Central memory CD4-positive, alpha-beta T cell (primary cell): ENCODE results near the gene NTMT2.
"Not testable (repeated sequence)": the region's sequence is repeated elsewhere in the genome, so short reads cannot be mapped to it uniquely, and the experiment has no call there.

Experiments used
- DNase-seq: peaks from one replicate; pipeline ENCODE4 v3.0.0; 2022

NTMT2 gene

DNA sequence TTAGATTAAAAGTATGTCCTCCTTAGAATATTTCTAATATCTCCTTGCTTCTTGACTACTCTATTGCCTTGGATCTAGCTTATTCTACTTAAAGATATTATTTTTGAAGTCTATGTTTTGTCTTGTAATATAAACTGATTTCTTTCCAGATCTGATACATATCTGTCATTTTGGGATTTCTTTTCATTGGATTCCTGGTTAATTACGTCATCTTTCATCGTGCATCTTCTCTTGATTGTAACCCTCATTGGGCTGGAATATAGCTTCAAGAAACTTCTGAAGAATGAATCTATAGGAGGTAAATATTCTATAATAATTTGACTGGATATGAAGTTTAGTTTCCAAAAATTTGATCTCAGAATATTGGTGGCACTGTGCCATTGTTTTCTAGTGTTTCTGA, 12.1 kb downstream of the NTMT2 start:
- no peak for DNase-seq

DNA sequence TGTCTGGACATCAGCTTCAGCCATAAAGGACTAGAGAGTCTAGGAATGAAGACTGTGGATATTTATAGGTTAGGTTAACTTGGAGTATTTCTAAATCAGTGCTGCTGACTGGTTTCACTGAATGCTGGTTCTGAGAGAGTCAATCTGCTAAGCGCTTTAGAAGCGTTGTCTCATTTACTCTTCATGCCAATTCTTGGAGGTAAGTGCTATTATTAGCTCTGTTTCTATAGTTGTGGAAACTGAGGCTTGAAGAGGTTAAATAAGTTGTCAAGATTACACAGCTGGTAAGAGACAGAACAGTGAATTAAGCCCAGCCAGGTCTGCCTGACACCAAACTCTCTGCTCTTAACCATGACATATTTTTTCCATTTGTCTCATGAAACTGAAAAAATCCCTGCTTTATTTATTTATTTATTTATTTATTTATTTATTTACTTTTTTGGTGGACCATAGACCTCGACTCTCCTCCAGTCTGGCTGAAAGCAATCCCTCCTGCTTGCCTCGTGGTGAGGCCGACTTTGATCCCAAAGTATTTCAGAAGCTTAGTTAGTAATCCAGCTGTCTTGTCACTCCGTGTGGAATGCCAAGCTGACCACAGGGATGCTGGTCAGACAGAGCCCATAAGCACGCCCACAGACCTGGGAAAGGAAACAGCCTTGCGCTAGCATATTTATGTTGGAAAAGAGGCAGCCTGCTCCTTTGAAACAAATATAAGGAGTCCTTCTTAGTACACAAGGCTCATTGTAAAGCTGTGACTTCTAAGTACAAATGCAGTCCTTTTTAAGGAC, 16.9 kb downstream of the NTMT2 start:
- DNase-seq = no peak

DNA sequence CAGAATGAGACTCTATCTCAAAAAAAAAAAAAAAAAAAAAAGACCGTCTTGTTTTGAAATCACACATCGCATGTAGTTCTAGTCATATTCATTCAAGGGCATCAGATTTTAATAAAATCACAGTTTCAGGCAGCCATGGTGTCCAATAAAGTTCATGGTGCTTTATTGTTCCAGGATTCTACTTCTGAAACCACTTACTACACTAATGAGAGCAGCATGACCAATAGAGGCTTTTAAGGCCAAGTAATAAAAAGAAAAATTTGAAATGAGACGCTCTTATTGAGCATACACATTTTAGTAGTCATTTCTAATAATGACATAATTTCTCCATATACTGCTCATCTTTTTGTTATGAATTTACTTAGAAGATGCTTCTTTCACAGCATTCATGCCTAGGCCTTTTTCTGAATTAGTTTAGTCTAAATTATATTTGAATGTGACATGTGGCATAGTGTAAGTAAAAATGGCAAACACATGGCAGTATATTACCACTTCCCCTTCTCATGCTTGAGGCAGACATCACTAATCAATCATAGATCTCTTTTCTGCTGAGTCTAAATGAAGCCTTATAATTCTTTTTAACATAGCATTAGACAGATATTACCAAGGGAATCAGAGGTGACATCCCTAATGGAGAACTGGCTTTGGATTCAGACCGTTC, 18.5 kb downstream of the NTMT2 start:
- DNase-seq = no peak

DNA sequence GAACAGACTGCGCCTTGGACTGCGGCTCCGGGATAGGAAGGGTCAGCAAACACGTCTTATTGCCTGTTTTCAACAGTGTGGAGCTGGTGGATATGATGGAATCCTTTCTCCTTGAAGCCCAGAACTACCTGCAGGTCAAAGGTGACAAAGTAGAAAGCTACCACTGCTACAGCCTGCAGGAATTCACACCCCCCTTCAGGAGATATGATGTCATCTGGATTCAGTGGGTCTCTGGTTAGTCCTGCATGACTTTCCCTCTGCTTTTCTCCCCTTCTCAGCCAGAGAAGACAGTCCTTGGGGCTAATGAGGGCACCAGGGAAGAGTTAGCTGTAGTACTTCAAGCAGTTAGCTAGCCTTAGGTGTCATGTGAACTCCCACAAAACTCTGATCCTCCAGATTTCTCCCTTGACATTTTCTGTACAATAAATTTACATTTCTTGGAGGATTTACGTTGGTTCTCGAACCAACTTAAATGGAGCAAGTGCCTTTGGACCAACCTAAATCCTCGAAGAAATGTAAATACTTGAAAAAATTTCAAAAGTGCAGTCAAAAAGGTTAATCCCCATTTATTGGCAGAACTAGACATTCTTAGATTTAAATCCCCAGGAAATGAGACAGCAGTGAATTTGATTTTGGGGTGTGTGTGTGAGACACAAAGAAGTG, 20.9 kb downstream of the NTMT2 start:
- no peak for DNase-seq

DNA sequence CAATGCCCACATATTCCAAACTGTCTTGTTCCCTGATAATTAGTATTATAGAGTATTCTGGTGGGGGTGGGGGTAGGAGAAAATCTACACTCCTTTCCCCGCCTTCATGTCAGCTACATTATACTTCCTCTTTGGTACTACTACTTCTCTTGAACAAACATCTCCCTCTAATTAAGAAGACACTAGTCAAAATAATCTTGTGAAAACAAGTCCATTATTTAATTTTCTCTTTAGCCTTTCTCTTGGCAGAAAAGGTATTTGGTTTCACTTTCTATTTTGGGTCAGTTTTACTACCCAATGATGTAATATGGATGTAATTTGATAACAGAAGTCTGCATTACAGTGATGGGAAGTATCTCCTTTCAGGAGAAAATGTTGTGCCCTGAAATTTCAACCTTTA, 22.5 kb downstream of the NTMT2 start:
- no peak for DNase-seq

DNA sequence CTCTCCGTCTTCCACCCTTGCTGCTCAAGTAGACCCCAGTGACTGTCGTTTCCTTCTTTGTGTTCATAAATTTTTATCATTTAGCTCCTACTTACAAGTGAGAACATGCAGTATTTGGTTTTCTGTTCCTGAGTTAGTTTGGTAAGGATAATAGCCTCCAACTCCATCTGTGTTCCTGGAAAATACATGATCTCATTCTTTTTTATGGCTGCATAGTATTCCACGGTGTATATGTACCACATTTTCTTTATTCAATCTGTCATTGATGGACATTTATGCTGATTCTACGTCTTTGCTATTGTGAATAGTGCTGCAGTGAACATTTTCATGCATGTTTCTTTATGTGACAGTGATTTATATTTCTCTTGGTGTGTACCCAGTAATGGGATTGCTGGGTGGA, 24.8 kb downstream of the NTMT2 start:
- not testable (repeated sequence) for DNase-seq

DNA sequence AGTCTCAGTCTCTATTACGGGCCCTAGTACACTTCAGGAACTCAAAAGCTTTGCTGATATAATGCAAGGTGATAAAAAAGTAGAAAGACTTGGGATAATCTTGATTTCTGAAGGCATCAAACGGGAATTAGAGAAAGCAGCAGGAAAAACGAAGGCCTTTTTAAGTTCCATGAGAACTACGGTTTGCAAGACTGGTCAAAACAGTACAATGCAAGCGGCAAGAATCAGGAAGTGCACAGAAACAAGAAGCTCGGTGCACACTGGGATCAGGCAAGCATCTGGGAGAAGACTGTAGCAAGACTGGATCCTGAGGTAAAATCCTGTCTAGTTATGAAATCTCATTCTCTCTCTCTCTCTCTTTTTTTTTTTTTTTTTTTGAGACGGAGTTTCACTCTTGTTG, 28.6 kb downstream of the NTMT2 start:
- no peak for DNase-seq

DNA sequence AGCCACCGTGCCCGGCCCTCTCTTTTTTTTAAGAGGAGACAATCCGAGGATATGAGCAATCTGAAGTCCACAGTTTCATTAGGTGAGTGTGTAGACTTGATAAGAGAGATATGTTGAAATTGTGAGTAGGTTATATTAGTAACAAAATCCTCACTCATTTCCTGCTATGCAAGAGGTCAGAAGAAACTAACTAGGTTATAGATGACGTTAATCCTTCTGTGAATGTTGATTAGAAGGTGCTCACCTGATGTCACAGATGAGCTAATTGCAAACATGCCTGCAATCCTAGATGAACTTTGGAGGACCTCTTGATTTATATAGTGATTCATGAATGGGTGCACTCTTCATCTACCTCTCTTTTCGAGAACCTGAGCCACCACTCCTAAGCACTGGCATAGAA, 29.3 kb downstream of the NTMT2 start:
- no peak for DNase-seq

DNA sequence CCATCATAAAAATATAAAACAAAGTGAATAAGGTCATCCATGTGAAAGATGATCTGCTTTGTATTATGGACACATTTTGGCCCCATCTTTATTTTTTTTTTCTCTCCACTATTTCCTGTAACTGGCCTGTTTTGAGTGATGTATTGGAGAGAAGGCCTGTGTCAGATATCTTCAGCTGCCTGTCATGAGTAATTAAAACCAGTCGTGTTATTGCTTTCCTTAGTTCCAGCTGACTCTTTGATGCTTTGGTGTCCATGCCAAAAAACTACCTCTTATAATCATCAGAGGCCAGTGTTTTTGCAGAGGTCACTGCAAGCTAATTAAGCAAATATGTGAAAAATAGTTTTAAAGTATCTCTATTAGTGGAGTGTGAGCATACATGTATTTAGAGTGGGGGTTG, 29.7 kb downstream of the NTMT2 start:
- DNase-seq = no peak

DNA sequence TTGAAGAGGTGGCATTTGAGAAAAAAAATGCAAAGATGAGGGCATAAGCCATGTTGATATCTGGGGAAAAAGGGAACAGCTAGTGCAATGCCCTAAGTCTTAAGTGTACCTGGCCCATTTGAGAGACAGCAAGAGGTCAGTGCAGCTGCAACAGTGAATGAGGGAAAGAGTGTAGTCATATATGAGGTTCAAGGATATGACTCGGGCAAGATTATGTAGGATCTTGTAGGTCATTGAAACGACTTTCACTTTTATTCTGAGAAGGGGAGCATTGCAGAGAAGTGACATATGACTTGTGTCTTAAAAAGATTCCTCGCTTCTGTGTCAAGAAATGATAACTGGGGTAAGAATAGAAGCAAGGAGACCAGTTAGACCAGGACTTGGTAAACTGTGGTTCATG, 31.0 kb downstream of the NTMT2 start:
- DNase-seq = no peak

DNA sequence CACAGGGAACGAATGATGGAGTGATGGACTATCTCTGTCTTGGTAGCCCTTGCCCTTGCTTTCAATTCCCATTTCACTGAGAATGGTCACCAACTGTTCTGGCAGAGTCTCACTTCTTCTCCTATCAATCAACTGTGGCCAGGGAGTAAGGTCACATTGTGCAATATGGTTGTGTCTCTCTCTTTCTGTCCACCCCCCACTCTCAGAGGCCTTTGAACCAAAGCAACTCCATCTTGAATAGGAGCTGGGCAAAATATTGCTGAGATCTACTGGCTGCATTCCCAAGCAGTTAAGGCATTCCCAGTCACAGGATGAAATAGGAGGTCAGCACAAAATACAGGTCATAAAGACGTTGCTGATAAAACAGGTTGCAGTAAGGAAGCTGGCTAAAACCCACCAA, 36.7 kb downstream of the NTMT2 start:
- no peak for DNase-seq

DNA sequence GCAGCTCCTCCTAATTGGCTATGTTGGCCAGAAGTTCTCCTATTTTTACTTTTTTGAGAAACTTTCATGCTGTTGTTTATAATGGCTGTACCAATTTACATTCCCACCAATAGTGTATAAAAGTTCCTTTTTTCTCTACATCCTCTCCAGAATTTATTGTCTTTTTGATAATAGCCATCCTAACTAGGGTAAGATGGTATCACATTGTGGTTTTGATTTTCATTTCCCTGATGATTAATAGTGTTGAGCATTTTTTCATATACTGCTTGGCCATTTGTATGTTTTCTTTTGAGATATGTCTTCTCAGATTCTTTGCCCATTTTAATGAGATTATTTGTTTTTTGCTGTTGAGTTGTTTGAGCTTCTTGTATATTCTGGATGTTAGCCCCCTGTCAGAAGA, 46.8 kb downstream of the NTMT2 start:
- DNase-seq = no peak

DNA sequence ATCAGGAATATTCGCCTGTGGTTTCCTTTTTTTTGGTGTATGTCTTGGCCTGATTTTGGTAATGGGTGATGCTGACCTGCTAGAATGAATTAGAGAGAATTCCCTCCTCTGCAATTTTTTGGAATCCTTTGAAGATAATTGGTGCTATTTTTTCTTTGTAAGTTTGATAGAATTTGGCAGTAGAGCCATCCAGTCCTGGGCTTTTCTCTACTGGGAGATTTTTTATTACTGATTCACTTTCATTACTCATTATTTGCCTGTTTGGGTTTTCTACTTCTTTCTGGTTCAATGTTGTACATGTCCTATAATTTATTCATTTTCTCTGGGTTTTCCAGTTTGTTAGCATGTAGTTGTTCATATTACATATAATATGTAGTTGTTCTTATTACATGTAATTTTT, 48.7 kb downstream of the NTMT2 start:
- no peak for DNase-seq

DNA sequence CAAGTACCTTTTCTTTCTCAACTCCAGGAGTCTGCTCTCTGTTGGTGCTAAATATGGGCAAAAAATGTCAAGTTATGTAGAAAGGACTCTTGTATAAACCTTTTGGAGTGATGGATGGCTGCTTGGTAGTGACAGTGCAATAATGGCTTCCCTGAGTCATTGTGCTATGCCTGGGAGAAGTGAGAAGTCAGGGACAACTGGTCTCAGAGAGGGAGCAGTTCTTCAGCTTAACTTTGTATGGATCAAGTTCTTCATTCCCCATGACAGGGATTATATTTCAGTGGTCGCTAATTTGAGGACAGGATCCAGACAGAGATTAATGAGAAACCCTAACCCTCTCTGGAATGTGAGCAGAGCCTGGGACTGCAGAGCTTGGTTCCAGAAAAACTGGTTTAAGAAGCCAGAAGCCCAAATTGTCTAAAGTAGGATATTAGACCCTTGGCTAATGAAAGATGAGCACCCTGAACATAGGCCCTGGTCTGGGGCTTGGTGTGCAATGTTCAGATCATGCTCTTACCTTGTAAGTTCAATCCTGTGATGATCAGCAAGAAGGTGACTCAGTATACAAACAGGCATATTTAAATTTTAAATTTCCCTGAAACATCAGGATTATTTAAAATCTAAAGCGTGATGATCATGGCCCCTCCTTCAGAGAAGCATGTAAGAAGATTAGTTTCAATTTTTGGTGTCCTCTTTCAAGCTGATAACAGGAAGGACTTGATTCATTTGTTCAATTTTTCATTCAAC, 50.9 kb downstream of the NTMT2 start:
- no peak for DNase-seq

DNA sequence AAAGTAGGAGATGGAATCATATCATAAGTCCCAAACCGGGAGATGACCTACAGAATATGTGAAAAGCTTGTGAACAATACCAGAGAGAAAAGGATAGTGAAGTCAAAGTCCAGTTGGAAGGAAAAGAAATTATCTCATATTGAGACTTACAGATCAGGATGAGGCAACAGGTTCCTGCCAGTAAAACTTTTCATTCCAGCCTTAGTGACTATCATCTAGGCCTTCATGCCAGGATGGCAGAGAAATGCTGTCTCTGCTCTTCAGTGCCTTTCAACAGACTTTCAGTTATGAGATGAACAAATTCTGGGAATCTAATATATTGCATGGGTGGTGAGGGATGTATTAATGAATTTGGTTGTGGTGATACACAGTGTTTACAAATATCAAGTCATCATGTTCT, 52.3 kb downstream of the NTMT2 start:
- DNase-seq = no peak

DNA sequence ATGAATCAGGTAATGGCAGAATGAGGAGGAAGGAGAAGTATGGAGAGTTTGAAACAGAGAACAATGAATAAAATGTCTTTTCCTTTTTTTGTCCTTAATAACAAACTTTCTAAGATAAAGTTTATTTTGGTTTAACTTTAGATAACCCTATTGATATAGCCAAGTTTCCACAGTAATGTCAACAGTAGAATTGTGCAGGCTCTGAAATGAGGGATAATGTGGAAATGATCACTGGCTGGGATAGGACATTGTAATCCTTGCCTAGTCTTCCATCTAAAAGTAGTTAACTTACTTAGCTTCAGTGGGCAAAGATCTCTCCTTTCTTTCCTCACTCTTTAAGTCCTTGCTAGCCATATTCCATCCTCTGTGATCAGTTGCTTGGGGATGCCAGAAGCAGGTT, 52.8 kb downstream of the NTMT2 start:
- no peak for DNase-seq

DNA sequence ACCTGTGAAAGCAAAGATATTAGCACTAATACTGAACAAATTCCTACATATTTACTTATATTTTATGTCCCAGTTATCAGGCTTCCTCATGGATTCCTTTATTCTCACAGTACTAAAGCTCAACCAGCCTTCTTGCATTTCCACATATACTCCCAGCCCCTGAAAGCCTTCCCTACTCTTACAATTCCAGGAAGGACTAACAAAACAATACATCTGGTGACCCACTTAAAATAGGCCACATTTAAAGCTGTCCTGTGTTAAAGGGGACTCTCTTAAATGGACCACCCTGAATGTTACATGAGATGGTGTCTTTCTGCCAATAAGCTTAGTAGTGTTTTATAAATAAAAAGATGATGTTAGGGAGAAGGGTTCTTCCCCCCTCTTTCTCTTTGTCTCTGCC, 54.4 kb downstream of the NTMT2 start:
- no peak for DNase-seq

DNA sequence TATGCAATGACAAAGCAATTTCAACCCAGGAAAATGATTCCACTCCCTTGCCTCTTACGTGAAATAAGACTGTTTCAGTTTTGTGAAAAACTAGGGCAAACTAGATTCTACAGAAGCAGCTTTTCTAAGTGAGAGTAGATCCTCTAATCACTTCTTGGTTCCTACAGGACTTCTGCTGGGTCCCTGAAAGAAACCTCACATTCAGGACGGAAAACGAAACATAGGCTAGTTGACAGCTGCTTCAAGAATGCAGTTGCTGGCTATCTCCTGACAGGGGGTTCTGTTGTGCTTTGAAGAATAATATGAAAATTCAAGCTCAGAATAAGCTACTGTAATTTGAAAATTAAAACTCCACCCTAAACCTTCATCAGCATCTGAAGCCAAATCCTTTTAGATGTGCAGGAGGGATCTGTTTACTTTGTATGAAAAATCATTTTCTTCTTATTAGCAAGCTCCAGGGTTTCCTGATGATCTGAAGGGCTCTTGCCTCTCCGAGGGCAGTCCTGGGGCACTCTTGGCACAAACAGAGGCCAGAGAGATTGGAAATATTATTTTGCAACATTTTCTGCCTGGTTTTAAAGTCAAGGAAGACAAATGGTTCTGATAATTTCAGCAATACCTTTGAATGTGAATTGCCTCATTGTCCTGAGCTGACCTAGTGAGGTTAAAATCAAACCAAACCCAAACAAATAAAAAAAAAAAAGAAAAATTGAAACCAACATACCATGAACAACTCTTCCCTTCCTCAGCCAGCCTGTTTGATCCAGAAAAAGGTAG, 55.0 kb downstream of the NTMT2 start:
- no peak for DNase-seq

DNA sequence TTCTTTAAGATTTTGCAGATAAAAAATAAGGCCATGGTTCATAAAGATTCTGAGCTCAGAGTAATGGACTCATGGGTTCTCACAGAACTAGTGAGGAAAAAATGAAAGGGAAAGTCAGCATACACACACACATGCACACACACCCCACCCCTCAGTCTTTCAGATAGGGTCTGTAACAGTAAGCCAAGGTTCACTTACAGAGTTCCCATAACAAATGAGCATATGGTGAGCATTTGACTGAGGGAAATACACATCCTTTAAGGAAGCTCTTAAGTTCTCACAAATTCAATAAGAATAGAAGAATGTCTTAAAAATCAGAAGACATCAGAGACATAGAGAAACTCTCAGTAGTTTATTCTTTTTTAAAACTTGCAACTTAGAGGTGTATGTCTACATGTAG, 57.9 kb downstream of the NTMT2 start:
- no peak for DNase-seq

DNA sequence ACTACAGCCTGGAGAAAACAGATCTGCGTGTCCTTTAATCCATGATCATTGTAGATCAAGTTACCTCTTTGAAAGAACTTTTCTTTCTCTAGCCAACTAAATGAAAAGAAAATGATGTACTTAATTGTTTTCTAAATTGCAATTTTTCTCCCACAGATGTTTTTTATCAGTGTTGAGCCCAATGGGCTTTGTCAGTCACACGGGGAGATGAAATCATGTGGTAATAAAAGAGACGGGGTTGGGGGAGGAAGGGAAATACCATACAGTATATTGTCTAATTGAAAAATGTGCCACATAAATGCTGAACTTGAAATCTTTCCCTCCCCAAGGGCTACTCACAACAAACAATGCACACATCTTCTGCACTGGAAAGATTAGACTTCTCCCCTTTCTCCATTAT, 58.4 kb downstream of the NTMT2 start:
- no peak for DNase-seq

DNA sequence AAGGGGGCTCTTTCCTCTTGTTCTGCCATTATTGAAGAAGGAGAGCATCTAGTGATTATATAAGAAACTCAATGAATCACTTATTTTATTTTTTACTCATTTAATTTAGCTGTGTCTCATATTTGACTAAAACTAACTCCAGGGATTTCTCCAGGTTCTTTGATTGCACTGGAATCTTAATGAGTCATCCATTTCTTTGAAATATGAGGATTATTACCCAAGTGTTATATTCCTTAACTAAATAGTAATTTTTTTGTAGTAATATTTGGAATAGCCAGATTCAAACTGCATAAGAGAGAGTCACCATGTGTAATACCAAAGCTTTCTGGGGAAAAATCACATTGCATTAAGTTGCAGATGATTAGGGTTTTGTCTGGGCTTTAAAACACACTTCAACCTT, 59.5 kb downstream of the NTMT2 start:
- no peak for DNase-seq

DNA sequence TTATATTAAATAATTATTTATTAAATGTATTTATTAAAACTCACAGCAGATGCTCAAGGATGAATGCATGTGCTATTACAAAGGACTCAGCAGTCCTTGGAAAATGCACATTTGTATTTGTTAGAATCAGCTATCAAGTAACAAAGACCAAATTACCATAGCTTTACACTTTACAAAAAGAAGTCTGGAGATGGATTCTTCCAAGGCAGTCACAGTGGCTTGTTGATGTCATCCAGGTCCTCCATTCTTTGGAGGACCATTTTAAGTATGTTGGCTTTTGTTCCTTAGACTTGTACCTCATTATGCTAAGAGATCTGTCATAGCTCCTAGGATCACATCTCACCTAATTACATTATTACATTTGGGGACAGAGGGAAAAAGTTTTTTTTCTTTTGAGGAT, 63.4 kb downstream of the NTMT2 start:
- DNase-seq = no peak

DNA sequence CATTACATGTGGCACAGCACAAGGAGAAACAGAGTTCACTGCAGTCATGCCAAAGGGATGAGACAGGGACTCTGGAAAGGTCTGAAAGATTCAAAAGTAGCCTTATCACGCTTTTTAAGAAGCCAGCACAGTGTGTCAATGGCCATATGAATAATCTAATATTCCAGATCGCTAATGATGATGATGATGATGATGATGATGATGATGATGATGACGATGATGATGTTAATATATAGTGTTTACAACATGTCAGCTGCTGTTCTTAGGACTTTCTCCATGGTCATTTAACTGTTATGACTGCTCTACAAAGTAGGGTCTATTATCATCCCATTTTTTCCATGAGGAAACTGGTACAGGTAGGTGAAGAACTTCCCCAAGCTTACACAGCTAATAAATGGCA, 64.4 kb downstream of the NTMT2 start:
- no peak for DNase-seq
